Endothelial cell of umbilical vein (primary cell): Measurements from ENCODE around the gene ZC3H6. TPM values are rescaled to one million over a fixed set of nuclear protein-coding genes. Genes with fewer than 3 reads are reported as not detected.

Experiments used
- BruUV-seq: library from RNA; stranded (reverse); fragments of 400-500 nt; replicated peaks from 2 replicates; lab custom pipeline; 2021; lab: Mats Ljungman, UMichigan
- CTCF ChIA-PET: fragments of 300-600, 350-600 bp; sonication (Branson Sonifier 250); formaldehyde crosslinking; loops from one replicate; lab custom pipeline; 2021; ENCODE audit warnings: antibody characterized with exemption, inconsistent platforms; lab: Charles Lee
- POLR2A ChIA-PET: fragments of 300-600, 350-600 bp; sonication (Branson Sonifier 250); formaldehyde crosslinking; loops from one replicate; lab custom pipeline; 2021; ENCODE audit warnings: antibody characterized with exemption, inconsistent platforms; lab: Charles Lee
- DNase-seq: peaks from one replicate; pipeline ENCODE4 v3.0.0-alpha.2; 2011; ENCODE audit warnings: low read depth, low spot score
- FAIRE-seq: peaks from 2 replicates; lab custom pipeline; 2011; peaks lifted over from hg19 to GRCh38; lab: Jason Lieb, UNC
- H2AFZ ChIP-seq: 2 replicates; pipeline ENCODE4 v1.6.0; 2012; ENCODE audit warnings: low read depth, low read length, control low read depth, inconsistent platforms
- H3K27ac ChIP-seq: 2 replicates; pipeline ENCODE4 v1.5.1; 2011; ENCODE audit warnings: low read depth, mild to moderate bottlenecking, control low read depth, low read length, moderate library complexity; ENCODE audit not compliant: insufficient read depth
- H3K27me3 ChIP-seq, 2 experiments: 2 replicates each; pipeline versions ENCODE4 v1.6.0 to v1.6.1; 2011; ENCODE audit warnings: low read length in 2 of 2, mixed read lengths in 1 of 2; ENCODE audit not compliant: control insufficient read depth in 2 of 2, insufficient read depth in 2 of 2
- H3K36me3 ChIP-seq, 2 experiments: 2 replicates in 1 of 2; 3 replicates in 1 of 2; pipeline ENCODE4 v1.5.1; 2011; ENCODE audit warnings: low read length in 2 of 2, mild to moderate bottlenecking in 1 of 2, moderate library complexity in 1 of 2; ENCODE audit not compliant: control insufficient read depth in 2 of 2, insufficient read depth in 2 of 2; ENCODE audit errors: extremely low read depth in 1 of 2
- H3K4me1 ChIP-seq: 3 replicates; pipeline ENCODE4 v1.5.1; 2011; ENCODE audit warnings: mild to moderate bottlenecking, low read length; ENCODE audit not compliant: control insufficient read depth, insufficient read depth; ENCODE audit errors: extremely low read depth
- H3K4me2 ChIP-seq: 2 replicates; pipeline ENCODE4 v1.6.1; 2011; ENCODE audit warnings: low read length, control low read depth, mixed read lengths; ENCODE audit not compliant: insufficient read depth
- H3K4me3 ChIP-seq, 3 experiments: fragments of 200-600 bp in 1 of 3; sonication (generic), shearing (Covaris generic) in 1 of 3; replicated peaks in 1 of 3; 2 replicates each; pipeline ENCODE4 v1.5.1; 2011 to 2016; ENCODE audit warnings: control low read depth in 3 of 3, low read length in 3 of 3, mild to moderate bottlenecking in 2 of 3, inconsistent platforms in 1 of 3, low read depth in 1 of 3, moderate library complexity in 1 of 3; ENCODE audit not compliant: insufficient read depth in 1 of 3
- H3K79me2 ChIP-seq: 2 replicates; pipeline ENCODE4 v1.6.0; 2012; ENCODE audit warnings: low read length, inconsistent platforms; ENCODE audit not compliant: control insufficient read depth, insufficient read depth
- H3K9ac ChIP-seq: replicated peaks from 2 replicates; pipeline ENCODE3; 2011; ENCODE audit warnings: low read length, control low read depth; ENCODE audit not compliant: insufficient read depth; ENCODE audit errors: extremely low read depth
- H3K9me1 ChIP-seq: replicated peaks from 3 replicates; pipeline ENCODE4 v1.6.0; 2011; ENCODE audit warnings: mild to moderate bottlenecking, low read length; ENCODE audit not compliant: control insufficient read depth, insufficient read depth; ENCODE audit errors: extremely low read depth
- H3K9me3 ChIP-seq: replicated peaks from 2 replicates; pipeline ENCODE4 v1.5.1; 2012; ENCODE audit warnings: low read length, inconsistent platforms; ENCODE audit not compliant: control insufficient read depth, insufficient read depth
- H4K20me1 ChIP-seq: replicated peaks from 2 replicates; pipeline ENCODE3; 2011; ENCODE audit warnings: mild to moderate bottlenecking, low read length; ENCODE audit not compliant: control insufficient read depth, insufficient read depth; ENCODE audit errors: extremely low read depth
- EZH2 ChIP-seq: IDR thresholded peaks from 2 replicates; pipeline ENCODE4 v1.6.1; 2012; ENCODE audit warnings: borderline replicate concordance, low read depth, mild to moderate bottlenecking, moderate library complexity, low read length, inconsistent platforms; ENCODE audit not compliant: severe bottlenecking
- FOS ChIP-seq: IDR thresholded peaks from 2 replicates; pipeline ENCODE4 v1.6.1; 2011; ENCODE audit warnings: mild to moderate bottlenecking, low read length, moderate library complexity, borderline replicate concordance; ENCODE audit not compliant: insufficient read depth
- GATA2 ChIP-seq: IDR thresholded peaks from 2 replicates; pipeline ENCODE4 v1.7.0; 2011; ENCODE audit warnings: low read depth, mild to moderate bottlenecking, moderate library complexity, mixed read lengths, low read length; ENCODE audit not compliant: insufficient read length, insufficient read depth
- JUN ChIP-seq: IDR thresholded peaks from 2 replicates; pipeline ENCODE4 v1.6.1; 2011; ENCODE audit warnings: borderline replicate concordance, low read depth; ENCODE audit not compliant: insufficient read length, insufficient read depth
- MAX ChIP-seq: IDR thresholded peaks from 2 replicates; pipeline ENCODE4 v1.6.1; 2011; ENCODE audit not compliant: insufficient read depth, insufficient read length
- MYC ChIP-seq: IDR thresholded peaks from one replicate; pipeline ENCODE4 v1.6.1; 2011; ENCODE audit warnings: mild to moderate bottlenecking, low read depth, low read length
- POLR2A ChIP-seq: IDR thresholded peaks from 2 replicates; pipeline ENCODE4 v1.6.1; 2012; ENCODE audit warnings: low read depth, mild to moderate bottlenecking, control low read depth, low read length
- POLR2AphosphoS5 ChIP-seq: IDR thresholded peaks from 2 replicates; pipeline ENCODE4 v1.6.1; 2012; ENCODE audit warnings: low read depth, mild to moderate bottlenecking, control low read depth, low read length, moderate library complexity; ENCODE audit not compliant: insufficient read depth
- dilution Hi-C: fragments of 300-500 bp; cut with MboI; formaldehyde crosslinking; loops from one replicate; pipeline ENCODE4 v1.15.0; 2019; ENCODE audit warnings: low sequenced_read_pairs; ENCODE audit not compliant: extremely low pct_ligation_motif_present
- intact Hi-C: fragments of 100-400 bp; cut with micrococcal nuclease; formaldehyde crosslinking; loops from one replicate; pipeline ENCODE4 v1.10.0; 2022
- polyA plus RNA-seq, 4 experiments: library from polyadenylated mRNA; depleted of rRNA in 3 of 4; stranded (reverse) in 3 of 4; unstranded in 1 of 4; fragments of >200 nt; gene quantifications; 2 replicates each; pipeline versions ENCODE4 v1.2.1 to v1.2.3, GENCODE V29; 2011 to 2012; ENCODE audit warnings: missing spikeins in 1 of 4
- total RNA-seq: library from RNA; stranded (reverse); gene quantifications from 2 replicates; pipeline ENCODE4 v1.2.3, GENCODE V29; 2021
- TF ChIP-seq, protein P1 (sequence below), 2 donors: IDR thresholded peaks; 1 replicate in 1 of 2; 2 replicates in 1 of 2; pipeline ENCODE4 v1.5.1; 2011; ENCODE audit warnings: low read length in 2 of 2, mild to moderate bottlenecking in 2 of 2, moderate library complexity in 2 of 2, control low read depth in 1 of 2, inconsistent platforms in 1 of 2, low read depth in 1 of 2; ENCODE audit not compliant: insufficient read depth in 1 of 2; ENCODE audit errors: extremely low read depth in 1 of 2

Gene ZC3H6
- total and polyA plus RNA-seq, 2 donors (not counting 3 experiments of a cell fraction or from before 2014, with no cell fraction given) = 0.46 to 3.0 TPM

- ChIA-PET POLR2A (no interaction called here), CTCF (interaction anchor here (1.7 kb wide), 1 partner anchor 201 kb away, joined by 4 read pairs; no protein-coding TSS in a partner anchor)
- no peaks in the 10 kb centered on the region for H4K20me1 ChIP-seq
- DNase-seq = no peak
- FAIRE-seq = no peak
- dilution Hi-C loops = no loop called here
- TF ChIP-seq FOS (no peak), EZH2 (no peak), JUN (no peak), POLR2AphosphoS5 (no peak), MAX (no peak), MYC (no peak), GATA2 (no peak), POLR2A (no peak)
- TF ChIP-seq, protein P1, sequence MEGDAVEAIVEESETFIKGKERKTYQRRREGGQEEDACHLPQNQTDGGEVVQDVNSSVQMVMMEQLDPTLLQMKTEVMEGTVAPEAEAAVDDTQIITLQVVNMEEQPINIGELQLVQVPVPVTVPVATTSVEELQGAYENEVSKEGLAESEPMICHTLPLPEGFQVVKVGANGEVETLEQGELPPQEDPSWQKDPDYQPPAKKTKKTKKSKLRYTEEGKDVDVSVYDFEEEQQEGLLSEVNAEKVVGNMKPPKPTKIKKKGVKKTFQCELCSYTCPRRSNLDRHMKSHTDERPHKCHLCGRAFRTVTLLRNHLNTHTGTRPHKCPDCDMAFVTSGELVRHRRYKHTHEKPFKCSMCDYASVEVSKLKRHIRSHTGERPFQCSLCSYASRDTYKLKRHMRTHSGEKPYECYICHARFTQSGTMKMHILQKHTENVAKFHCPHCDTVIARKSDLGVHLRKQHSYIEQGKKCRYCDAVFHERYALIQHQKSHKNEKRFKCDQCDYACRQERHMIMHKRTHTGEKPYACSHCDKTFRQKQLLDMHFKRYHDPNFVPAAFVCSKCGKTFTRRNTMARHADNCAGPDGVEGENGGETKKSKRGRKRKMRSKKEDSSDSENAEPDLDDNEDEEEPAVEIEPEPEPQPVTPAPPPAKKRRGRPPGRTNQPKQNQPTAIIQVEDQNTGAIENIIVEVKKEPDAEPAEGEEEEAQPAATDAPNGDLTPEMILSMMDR (IDR thresholded peaks at IDR 0.05; ENCODE audit: extremely low read depth in 1 of 2, insufficient read depth in 1 of 2, low read depth in 1 of 2, low read length in 2 of 2) = no peak
- H3K27me3 ChIP-seq = no peaks in the 10 kb centered on the region
- no peaks in the 10 kb centered on the region for H3K9me1 ChIP-seq
- H3K79me2 ChIP-seq = no peaks in the 10 kb centered on the region
- no peaks in the 10 kb centered on the region for H3K9me3 ChIP-seq
- H3K4me3 ChIP-seq = no peak overlapping the region
- peaks cover 0 to 2% of the 10 kb centered on the region in 2 experiments for H3K36me3 ChIP-seq
- H3K27ac ChIP-seq = no peak overlapping the region
- H2AFZ ChIP-seq = no peak overlapping the region
- intact Hi-C loops = no loop called here
- H3K4me1 ChIP-seq = peaks cover 2% of the 10 kb centered on the region
- BruUV-seq = no TSS peak
- no peak overlapping the region for H3K9ac ChIP-seq
- H3K4me2 ChIP-seq = no peak overlapping the region
These were observed 47.5 kb downstream of the ZC3H6 start for GRCh38 chr2:112322919-112323318.
